ENCODE measurements around the gene TMEM17.

GRCh38 chr2:62453955-62454354 lies 52.0 kb downstream of the TMEM17 start:
- no peak for TF ChIP-seq ELF1 (IDR thresholded peaks at IDR 0.05)
- no peak for TF ChIP-seq YY1 (IDR thresholded peaks at IDR 0.05; ENCODE audit: low read depth)
- TF ChIP-seq CTCF (IDR thresholded peaks at IDR 0.05), result no peak
- no peak for TF ChIP-seq POLR2AphosphoS5 (IDR thresholded peaks at IDR 0.05; ENCODE audit: low read depth, low read length)
- TF ChIP-seq RCOR1 (IDR thresholded peaks at IDR 0.05; ENCODE audit: low read length), result no peak
- TF ChIP-seq JUND (IDR thresholded peaks at IDR 0.05), result no peak
- no peak for TF ChIP-seq EZH2phosphoT487 (IDR thresholded peaks at IDR 0.05; ENCODE audit: borderline replicate concordance, low read depth)

Measured in SK-N-SH (cell line).